ENCODE measurements around the gene MKRN2.
"Not testable (repeated sequence)": the region's sequence is repeated elsewhere in the genome, so short reads cannot be mapped to it uniquely, and the experiment has no call there.

Gene MKRN2

GRCh38 chr3:12590096-12590495 lies 33.2 kb downstream of the MKRN2 start:
- DNase-seq: no peak

- DNase-seq: no peak
These were observed 34.6 kb downstream of the MKRN2 start for GRCh38 chr3:12591456-12591855.

GRCh38 chr3:12591997-12592715 lies 35.3 kb downstream of the MKRN2 start:
- no peak for DNase-seq

- DNase-seq: no peak
These were observed 36.6 kb downstream of the MKRN2 start for GRCh38 chr3:12593473-12593872.

- no peak for DNase-seq
These were observed 42.0 kb downstream of the MKRN2 start for GRCh38 chr3:12598890-12599289.

- DNase-seq: no peak
These were observed 44.2 kb downstream of the MKRN2 start for GRCh38 chr3:12601072-12601471.

GRCh38 chr3:12603969-12604368 lies 47.1 kb downstream of the MKRN2 start:
- DNase-seq: no peak

- DNase-seq: no peak
These were observed 51.5 kb downstream of the MKRN2 start for GRCh38 chr3:12608376-12608775.

- no peak for DNase-seq
These were observed 54.2 kb downstream of the MKRN2 start for GRCh38 chr3:12611117-12611516.

GRCh38 chr3:12612514-12613226 lies 55.8 kb downstream of the MKRN2 start:
- DNase-seq: no peak

- no peak for DNase-seq
These were observed 56.4 kb downstream of the MKRN2 start for GRCh38 chr3:12613250-12613649.

GRCh38 chr3:12615266-12615665 lies 58.4 kb downstream of the MKRN2 start:
- DNase-seq: no peak

- no peak for DNase-seq
These were observed 61.5 kb downstream of the MKRN2 start for GRCh38 chr3:12618426-12618825.

GRCh38 chr3:12620305-12620704 lies 63.4 kb downstream of the MKRN2 start:
- no peak for DNase-seq

- DNase-seq: no peak
These were observed 63.8 kb downstream of the MKRN2 start for GRCh38 chr3:12620729-12621128.

GRCh38 chr3:12622335-12622734 lies 65.4 kb downstream of the MKRN2 start:
- DNase-seq: no peak

GRCh38 chr3:12624056-12624455 lies 67.2 kb downstream of the MKRN2 start:
- no peak for DNase-seq

- not testable (repeated sequence) for DNase-seq
These were observed 68.1 kb downstream of the MKRN2 start for GRCh38 chr3:12624964-12625363.

GRCh38 chr3:12627370-12627769 lies 70.5 kb downstream of the MKRN2 start:
- no peak for DNase-seq

- no peak for DNase-seq
These were observed 71.9 kb downstream of the MKRN2 start for GRCh38 chr3:12628813-12629212.

GRCh38 chr3:12629560-12629959 lies 72.7 kb downstream of the MKRN2 start:
- no peak for DNase-seq

- no peak for DNase-seq
These were observed 73.4 kb downstream of the MKRN2 start for GRCh38 chr3:12630292-12630691.

- DNase-seq: not testable (repeated sequence)
These were observed 74.0 kb downstream of the MKRN2 start for GRCh38 chr3:12630843-12631242.

GRCh38 chr3:12632523-12632922 lies 75.6 kb downstream of the MKRN2 start:
- DNase-seq: no peak

- DNase-seq: no peak
These were observed 76.2 kb downstream of the MKRN2 start for GRCh38 chr3:12633108-12633507.
